ENCODE data around the gene SUN5.

DNA sequence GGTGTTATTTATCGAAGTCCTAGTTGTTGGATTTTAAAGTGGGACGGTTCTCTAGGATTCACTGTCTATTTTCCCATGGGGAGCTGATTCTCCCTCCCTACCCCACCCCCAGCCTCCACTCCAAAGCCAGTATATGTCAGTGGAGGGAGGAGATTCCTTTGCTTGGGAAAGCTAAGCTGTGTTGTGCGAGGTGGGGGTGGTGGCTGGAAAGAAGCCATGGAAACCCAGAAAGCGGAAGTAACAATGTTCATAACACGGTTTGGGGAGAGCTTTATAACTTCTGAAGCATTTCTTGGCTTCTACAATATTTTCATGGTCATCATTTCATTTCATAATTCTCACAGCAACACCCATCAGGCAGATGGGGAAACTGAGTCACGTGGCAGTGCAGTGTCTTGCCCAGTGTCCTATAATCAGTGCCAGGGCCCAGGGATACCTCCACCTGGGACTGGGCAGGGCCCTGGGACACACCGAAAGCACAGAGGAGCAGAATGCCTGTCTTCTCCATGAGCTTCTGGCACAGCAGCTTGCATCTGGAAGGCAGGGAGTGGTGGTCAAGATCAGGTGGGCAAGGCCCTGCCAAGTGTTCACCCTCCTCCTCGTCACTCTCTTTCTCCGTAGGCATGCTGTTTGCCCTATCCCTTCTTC, 4.5 kb downstream of the SUN5 start:
- TF ChIP-seq, protein P1, sequence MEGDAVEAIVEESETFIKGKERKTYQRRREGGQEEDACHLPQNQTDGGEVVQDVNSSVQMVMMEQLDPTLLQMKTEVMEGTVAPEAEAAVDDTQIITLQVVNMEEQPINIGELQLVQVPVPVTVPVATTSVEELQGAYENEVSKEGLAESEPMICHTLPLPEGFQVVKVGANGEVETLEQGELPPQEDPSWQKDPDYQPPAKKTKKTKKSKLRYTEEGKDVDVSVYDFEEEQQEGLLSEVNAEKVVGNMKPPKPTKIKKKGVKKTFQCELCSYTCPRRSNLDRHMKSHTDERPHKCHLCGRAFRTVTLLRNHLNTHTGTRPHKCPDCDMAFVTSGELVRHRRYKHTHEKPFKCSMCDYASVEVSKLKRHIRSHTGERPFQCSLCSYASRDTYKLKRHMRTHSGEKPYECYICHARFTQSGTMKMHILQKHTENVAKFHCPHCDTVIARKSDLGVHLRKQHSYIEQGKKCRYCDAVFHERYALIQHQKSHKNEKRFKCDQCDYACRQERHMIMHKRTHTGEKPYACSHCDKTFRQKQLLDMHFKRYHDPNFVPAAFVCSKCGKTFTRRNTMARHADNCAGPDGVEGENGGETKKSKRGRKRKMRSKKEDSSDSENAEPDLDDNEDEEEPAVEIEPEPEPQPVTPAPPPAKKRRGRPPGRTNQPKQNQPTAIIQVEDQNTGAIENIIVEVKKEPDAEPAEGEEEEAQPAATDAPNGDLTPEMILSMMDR (IDR thresholded peaks at IDR 0.05; ENCODE audit: low read depth, low read length, poor library complexity, severe bottlenecking), result no peak
- TF ChIP-seq EZH2phosphoT487 (IDR thresholded peaks at IDR 0.05; ENCODE audit: borderline replicate concordance, low read length), result no peak

Measured in DOHH2 (cell line).